Stimulated activated CD4-positive, alpha-beta T cell treated with anti-CD3 and anti-CD28 coated beads, Interleukin-1b, Interleukin-23, amount 100 ng/mL, for 24 hours (primary cell): Measurements from ENCODE around the gene WSB1.
"Not testable (repeated sequence)": the region's sequence is repeated elsewhere in the genome, so short reads cannot be mapped to it uniquely, and the experiment has no call there.

Experiments
- DNase-seq, 4 experiments: peaks; one replicate each; pipeline ENCODE4 v3.0.0-alpha.2; 2020; ENCODE audit warnings: low read depth in 4 of 4, low spot score in 1 of 4

The WSB1 gene

GRCh38 chr17:27293898-27294688, at the start of gene WSB1:
Gene WSB1 (plus strand): TSS chr17:27294114. CDS start chr17:27294396, 282 bp downstream.
- DNase-seq: peak; percentile 82 to 94 (median 84)

GRCh38 chr17:27244491-27245223, 49.3 kb upstream of the WSB1 start:
- DNase-seq: no peak

GRCh38 chr17:27245230-27245696, 48.7 kb upstream of the WSB1 start:
- peak in 2 of 4 experiments; percentile 13 to 15 for DNase-seq

GRCh38 chr17:27246537-27246936, 47.4 kb upstream of the WSB1 start:
- no peak for DNase-seq

GRCh38 chr17:27247071-27247957, 46.6 kb upstream of the WSB1 start:
- no peak for DNase-seq

GRCh38 chr17:27247958-27248342, 46.0 kb upstream of the WSB1 start:
- no peak for DNase-seq

GRCh38 chr17:27250791-27251190, 43.1 kb upstream of the WSB1 start:
- not testable (repeated sequence) for DNase-seq

GRCh38 chr17:27254802-27255201, 39.1 kb upstream of the WSB1 start:
- DNase-seq: not testable (repeated sequence)

- no peak for DNase-seq
Measured at GRCh38 chr17:27256225-27257030, 37.5 kb upstream of the WSB1 start.

- no peak for DNase-seq
Measured at GRCh38 chr17:27257031-27257357, 36.9 kb upstream of the WSB1 start.

GRCh38 chr17:27259356-27259755, 34.6 kb upstream of the WSB1 start:
- DNase-seq: no peak

- no peak for DNase-seq
Measured at GRCh38 chr17:27263386-27263785, 30.5 kb upstream of the WSB1 start.

- no peak for DNase-seq
Measured at GRCh38 chr17:27264068-27264812, 29.7 kb upstream of the WSB1 start.

GRCh38 chr17:27265333-27265732, 28.6 kb upstream of the WSB1 start:
- DNase-seq: no peak

GRCh38 chr17:27266228-27266627, 27.7 kb upstream of the WSB1 start:
- DNase-seq: no peak

GRCh38 chr17:27268394-27269085, 25.4 kb upstream of the WSB1 start:
- no peak for DNase-seq

GRCh38 chr17:27269201-27269600, 24.7 kb upstream of the WSB1 start:
- DNase-seq: no peak

- DNase-seq: no peak
Measured at GRCh38 chr17:27269974-27270373, 23.9 kb upstream of the WSB1 start.

- no peak for DNase-seq
Measured at GRCh38 chr17:27276653-27277156, 17.2 kb upstream of the WSB1 start.
